GM12878 (cell line): ENCODE data around the gene LBH.

Experiments used
- ASH2L ChIP-seq: fragments of 300-600, 200-600 bp; sonication (generic); IDR thresholded peaks from 2 replicates; pipeline ENCODE4 v1.6.1; 2017; ENCODE audit warnings: low read depth, mild to moderate bottlenecking, borderline replicate concordance
- BRCA1 ChIP-seq: IDR thresholded peaks from 2 replicates; pipeline ENCODE4 v1.6.1; 2011; ENCODE audit warnings: low read depth, low read length, improper control_type of control experiment
- EP300 ChIP-seq, 2 experiments: fragments of 150-350 bp in 1 of 2; IDR thresholded peaks; 2 replicates each; pipeline ENCODE4 v1.6.1; 2011 to 2012; ENCODE audit warnings: low read depth in 2 of 2, low read length in 2 of 2, borderline replicate concordance in 1 of 2, improper control_type of control experiment in 1 of 2, inconsistent platforms in 1 of 2; ENCODE audit not compliant: control insufficient read depth in 1 of 2
- EZH2 ChIP-seq: IDR thresholded peaks from 2 replicates; pipeline ENCODE4 v1.6.1; 2012; ENCODE audit warnings: low read depth, mild to moderate bottlenecking, control low read depth, inconsistent platforms, low read length, borderline replicate concordance; ENCODE audit not compliant: control insufficient read depth
- GABPA ChIP-seq: IDR thresholded peaks from 2 replicates; pipeline ENCODE4 v1.6.1; 2014; ENCODE audit warnings: antibody characterized with exemption, low read depth, mild to moderate bottlenecking, inconsistent platforms
- HDAC2 ChIP-seq: fragments of 200-600 bp; sonication (generic); IDR thresholded peaks from 2 replicates; pipeline ENCODE4 v1.6.1; 2017
- IKZF1 ChIP-seq: fragments of 450-650 bp; conservative IDR thresholded peaks from 2 replicates; pipeline ENCODE4 v1.6.1; 2017; ENCODE audit warnings: antibody characterized with exemption, mild to moderate bottlenecking
- NFIC ChIP-seq: IDR thresholded peaks from 2 replicates; pipeline ENCODE4 v1.6.1; 2012; ENCODE audit warnings: low read depth, mild to moderate bottlenecking, inconsistent platforms, low read length, moderate library complexity
- NFYB ChIP-seq: IDR thresholded peaks from 2 replicates; pipeline ENCODE4 v1.6.1; 2011; ENCODE audit warnings: low read depth, mild to moderate bottlenecking, low read length, improper control_type of control experiment, moderate library complexity; ENCODE audit not compliant: insufficient read depth
- POLR2A ChIP-seq: IDR thresholded peaks from 2 replicates; pipeline ENCODE4 v1.6.1; 2011; ENCODE audit warnings: low read depth, mild to moderate bottlenecking, low read length
- RAD21 ChIP-seq: IDR thresholded peaks from 2 replicates; pipeline ENCODE4 v1.6.1; 2011; ENCODE audit warnings: mild to moderate bottlenecking, low read depth, low read length, moderate library complexity; ENCODE audit not compliant: insufficient read depth
- USF1 ChIP-seq: IDR thresholded peaks from 2 replicates; pipeline ENCODE4 v1.6.1; 2011; ENCODE audit warnings: borderline replicate concordance, low read depth, mild to moderate bottlenecking, moderate library complexity, mixed read lengths, low read length; ENCODE audit not compliant: insufficient read depth; ENCODE audit errors: extremely low read length
- TF ChIP-seq, protein P1 (sequence below), 3 experiments: IDR thresholded peaks in 2 of 3; conservative IDR thresholded peaks in 1 of 3; 2 replicates each; pipeline ENCODE4 v1.5.1; 2011; ENCODE audit warnings: low read depth in 3 of 3, low read length in 3 of 3, mild to moderate bottlenecking in 3 of 3, control low read depth in 2 of 3, moderate library complexity in 2 of 3, inconsistent platforms in 1 of 3, mixed read lengths in 1 of 3; ENCODE audit not compliant: control insufficient read depth in 2 of 3, insufficient read depth in 1 of 3; ENCODE audit errors: extremely low read depth in 1 of 3

DNA sequence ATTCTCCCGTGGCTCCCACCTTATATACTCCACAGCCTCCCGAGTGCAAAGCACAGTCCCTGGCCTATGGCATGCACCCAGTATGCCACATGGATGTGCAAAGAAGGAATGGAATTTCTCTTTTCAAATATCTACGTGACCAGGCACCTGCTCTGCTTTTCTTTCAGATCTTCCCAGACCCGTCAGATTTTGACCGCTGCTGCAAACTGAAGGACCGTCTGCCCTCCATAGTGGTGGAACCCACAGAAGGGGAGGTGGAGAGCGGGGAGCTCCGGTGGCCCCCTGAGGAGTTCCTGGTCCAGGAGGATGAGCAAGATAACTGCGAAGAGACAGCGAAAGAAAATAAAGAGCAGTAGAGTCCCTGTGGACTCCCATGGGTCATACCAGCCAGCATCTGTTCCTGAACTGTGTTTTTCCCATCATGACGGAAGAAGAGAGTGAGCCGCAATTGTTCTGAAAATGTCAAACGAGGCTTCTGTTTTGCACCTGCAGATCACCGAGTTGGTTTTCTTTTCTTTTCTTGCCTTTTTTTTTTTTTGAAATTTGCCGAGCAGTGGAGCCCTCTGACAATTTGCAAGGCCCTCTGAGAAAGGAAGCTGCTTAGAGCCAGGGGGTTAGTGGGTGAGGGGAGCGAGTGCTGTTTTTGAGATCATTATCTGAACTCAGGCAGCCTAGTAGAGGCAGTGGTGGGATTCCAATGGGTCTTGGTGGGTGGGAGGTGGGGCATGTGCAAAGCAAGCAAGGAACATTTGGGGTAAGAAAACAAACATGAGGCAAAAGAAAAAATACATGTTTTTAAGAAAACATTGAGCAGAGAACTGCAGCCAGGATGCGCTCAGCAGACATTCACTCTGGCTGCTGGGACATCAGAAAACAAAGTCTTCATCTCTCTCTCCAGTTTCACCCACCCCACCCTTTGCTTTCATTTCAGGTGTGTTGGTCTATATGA, 26.2 kb downstream of the LBH start:
- TF ChIP-seq HDAC2: no peak
- TF ChIP-seq GABPA: no peak
- TF ChIP-seq USF1: no peak
- TF ChIP-seq, protein P1, sequence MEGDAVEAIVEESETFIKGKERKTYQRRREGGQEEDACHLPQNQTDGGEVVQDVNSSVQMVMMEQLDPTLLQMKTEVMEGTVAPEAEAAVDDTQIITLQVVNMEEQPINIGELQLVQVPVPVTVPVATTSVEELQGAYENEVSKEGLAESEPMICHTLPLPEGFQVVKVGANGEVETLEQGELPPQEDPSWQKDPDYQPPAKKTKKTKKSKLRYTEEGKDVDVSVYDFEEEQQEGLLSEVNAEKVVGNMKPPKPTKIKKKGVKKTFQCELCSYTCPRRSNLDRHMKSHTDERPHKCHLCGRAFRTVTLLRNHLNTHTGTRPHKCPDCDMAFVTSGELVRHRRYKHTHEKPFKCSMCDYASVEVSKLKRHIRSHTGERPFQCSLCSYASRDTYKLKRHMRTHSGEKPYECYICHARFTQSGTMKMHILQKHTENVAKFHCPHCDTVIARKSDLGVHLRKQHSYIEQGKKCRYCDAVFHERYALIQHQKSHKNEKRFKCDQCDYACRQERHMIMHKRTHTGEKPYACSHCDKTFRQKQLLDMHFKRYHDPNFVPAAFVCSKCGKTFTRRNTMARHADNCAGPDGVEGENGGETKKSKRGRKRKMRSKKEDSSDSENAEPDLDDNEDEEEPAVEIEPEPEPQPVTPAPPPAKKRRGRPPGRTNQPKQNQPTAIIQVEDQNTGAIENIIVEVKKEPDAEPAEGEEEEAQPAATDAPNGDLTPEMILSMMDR (IDR thresholded peaks at IDR 0.05 in 2 of 3, conservative IDR thresholded peaks at IDR 0.05 in 1 of 3; ENCODE audit: control insufficient read depth in 2 of 3, extremely low read depth in 1 of 3, insufficient read depth in 1 of 3, low read depth in 3 of 3, low read length in 3 of 3): no peak
- TF ChIP-seq NFIC: no peak
- TF ChIP-seq RAD21: no peak
- no peak for TF ChIP-seq POLR2A
- TF ChIP-seq BRCA1: no peak
- no peak for TF ChIP-seq IKZF1
- TF ChIP-seq EP300 (IDR thresholded peaks at IDR 0.05; ENCODE audit: borderline replicate concordance in 1 of 2, control insufficient read depth in 1 of 2, low read depth in 2 of 2, low read length in 2 of 2): no peak
- TF ChIP-seq EZH2: no peak
- TF ChIP-seq NFYB: no peak
- no peak for TF ChIP-seq ASH2L
